BJ (cell line): ENCODE measurements around the gene RIPOR2. TPM values are rescaled to one million over a fixed set of nuclear protein-coding genes. Genes with fewer than 3 reads are reported as not detected.

Experiments
- CTCF ChIA-PET: fragments of 350-600 bp; formaldehyde crosslinking; extraction: SDS; loops from one replicate; lab custom pipeline; 2021; ENCODE audit warnings: antibody characterized with exemption, inconsistent platforms; lab: Yijun Ruan, JAX
- POLR2A ChIA-PET: fragments of 300-600 bp; sonication (Branson Sonifier 250); formaldehyde crosslinking; extraction: SDS; loops from one replicate; lab custom pipeline; 2021; ENCODE audit warnings: antibody characterized with exemption; lab: Charles Lee
- DNase-seq: peaks from one replicate; pipeline ENCODE4 v3.0.0-alpha.2; 2011; ENCODE audit warnings: low read depth
- H3K27me3 ChIP-seq: 2 replicates; pipeline ENCODE4 v1.6.0; 2011; ENCODE audit warnings: low read length; ENCODE audit not compliant: control insufficient read depth, insufficient read depth
- H3K36me3 ChIP-seq: 2 replicates; pipeline ENCODE4 v1.5.1; 2011; ENCODE audit warnings: low read length; ENCODE audit not compliant: control insufficient read depth, insufficient read depth
- H3K4me3 ChIP-seq: 2 replicates; pipeline ENCODE4 v1.5.1; 2011; ENCODE audit warnings: low read depth, mild to moderate bottlenecking, control low read depth, low read length
- polyA minus RNA-seq: library from RNA; depleted of rRNA, polyadenylated mRNA; stranded (reverse); fragments of >200 nt; gene quantifications from 2 replicates; pipeline ENCODE4 v1.2.3, GENCODE V29; 2011; rRNA and poly(A)+ RNA removed
- polyA plus RNA-seq: library from polyadenylated mRNA; depleted of rRNA; stranded (reverse); fragments of >200 nt; gene quantifications from 2 replicates; pipeline ENCODE4 v1.2.3, GENCODE V29; 2011; rRNA removed
- TF ChIP-seq, protein P1 (sequence below): IDR thresholded peaks from 2 replicates; pipeline ENCODE4 v1.5.1; 2011; ENCODE audit warnings: low read depth, mild to moderate bottlenecking, control low read depth, inconsistent platforms, low read length, moderate library complexity; ENCODE audit not compliant: insufficient read depth

Gene RIPOR2, protein sequence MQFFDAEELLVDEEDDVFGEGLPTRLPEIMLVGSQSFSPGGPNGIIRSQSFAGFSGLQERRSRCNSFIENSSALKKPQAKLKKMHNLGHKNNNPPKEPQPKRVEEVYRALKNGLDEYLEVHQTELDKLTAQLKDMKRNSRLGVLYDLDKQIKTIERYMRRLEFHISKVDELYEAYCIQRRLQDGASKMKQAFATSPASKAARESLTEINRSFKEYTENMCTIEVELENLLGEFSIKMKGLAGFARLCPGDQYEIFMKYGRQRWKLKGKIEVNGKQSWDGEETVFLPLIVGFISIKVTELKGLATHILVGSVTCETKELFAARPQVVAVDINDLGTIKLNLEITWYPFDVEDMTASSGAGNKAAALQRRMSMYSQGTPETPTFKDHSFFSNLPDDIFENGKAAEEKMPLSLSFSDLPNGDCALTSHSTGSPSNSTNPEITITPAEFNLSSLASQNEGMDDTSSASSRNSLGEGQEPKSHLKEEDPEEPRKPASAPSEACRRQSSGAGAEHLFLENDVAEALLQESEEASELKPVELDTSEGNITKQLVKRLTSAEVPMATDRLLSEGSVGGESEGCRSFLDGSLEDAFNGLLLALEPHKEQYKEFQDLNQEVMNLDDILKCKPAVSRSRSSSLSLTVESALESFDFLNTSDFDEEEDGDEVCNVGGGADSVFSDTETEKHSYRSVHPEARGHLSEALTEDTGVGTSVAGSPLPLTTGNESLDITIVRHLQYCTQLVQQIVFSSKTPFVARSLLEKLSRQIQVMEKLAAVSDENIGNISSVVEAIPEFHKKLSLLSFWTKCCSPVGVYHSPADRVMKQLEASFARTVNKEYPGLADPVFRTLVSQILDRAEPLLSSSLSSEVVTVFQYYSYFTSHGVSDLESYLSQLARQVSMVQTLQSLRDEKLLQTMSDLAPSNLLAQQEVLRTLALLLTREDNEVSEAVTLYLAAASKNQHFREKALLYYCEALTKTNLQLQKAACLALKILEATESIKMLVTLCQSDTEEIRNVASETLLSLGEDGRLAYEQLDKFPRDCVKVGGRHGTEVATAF
- polyA plus RNA-seq (36.3 and 52.6 TPM in 2 replicates), polyA minus RNA-seq (60.8 and 64.8 TPM in 2 replicates)

DNA sequence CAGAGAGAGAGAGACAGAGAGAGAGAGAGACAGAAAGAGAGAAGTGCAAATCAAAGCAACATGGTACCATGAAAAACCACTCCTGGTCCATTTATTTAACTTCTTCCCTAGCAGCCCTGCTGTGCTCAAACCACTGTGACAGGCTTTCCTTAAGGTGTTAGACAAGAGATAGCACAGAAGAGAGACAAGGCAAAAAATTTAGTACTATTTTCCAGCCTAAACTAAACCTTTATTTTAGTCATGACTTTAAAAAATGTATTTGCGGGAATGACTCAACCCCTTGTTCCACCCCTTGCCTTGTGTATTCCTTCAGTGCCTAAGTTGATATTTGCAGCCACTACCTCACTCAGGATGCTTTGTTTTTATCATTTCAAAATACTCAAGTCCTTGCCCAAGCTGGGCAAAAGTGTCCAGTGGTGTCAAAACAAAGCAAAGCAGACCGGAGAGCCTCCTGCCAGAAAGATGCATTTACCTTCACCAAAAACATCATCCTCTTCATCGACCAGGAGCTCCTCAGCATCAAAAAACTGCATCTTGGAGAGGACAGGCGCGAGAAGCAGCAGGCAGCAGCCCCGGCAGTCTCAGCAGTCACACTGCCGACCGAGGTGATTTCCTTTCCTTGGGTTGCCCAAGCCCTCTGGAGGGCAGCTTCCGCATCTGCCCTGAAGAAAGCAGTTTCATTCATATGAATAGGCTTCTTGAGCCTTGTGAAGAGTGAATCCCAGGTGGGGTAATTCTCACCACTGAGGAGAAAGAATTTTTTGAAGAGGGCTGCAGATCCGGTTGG, at the start of gene RIPOR2:
RIPOR2 (minus strand) TSS at position 595 of the 787 bp plus-strand sequence; CDS start at position 533, 62 bp downstream.
- Histone ChIP-seq H3K36me3 (no peaks in the 10 kb centered on the region), H3K27me3 (no peaks in the 10 kb centered on the region), H3K4me3 (no peak within 1 kb of the TSS)
- DNase-seq, result no peak
- POLR2A ChIA-PET, result no interaction called here
- CTCF ChIA-PET, result interaction anchor here (1.3 to 1.9 kb wide), 6 partner anchors 10 to 56 kb away, joined by 3 to 7 read pairs (median 4); no protein-coding TSS in a partner anchor
- TF ChIP-seq, protein P1, sequence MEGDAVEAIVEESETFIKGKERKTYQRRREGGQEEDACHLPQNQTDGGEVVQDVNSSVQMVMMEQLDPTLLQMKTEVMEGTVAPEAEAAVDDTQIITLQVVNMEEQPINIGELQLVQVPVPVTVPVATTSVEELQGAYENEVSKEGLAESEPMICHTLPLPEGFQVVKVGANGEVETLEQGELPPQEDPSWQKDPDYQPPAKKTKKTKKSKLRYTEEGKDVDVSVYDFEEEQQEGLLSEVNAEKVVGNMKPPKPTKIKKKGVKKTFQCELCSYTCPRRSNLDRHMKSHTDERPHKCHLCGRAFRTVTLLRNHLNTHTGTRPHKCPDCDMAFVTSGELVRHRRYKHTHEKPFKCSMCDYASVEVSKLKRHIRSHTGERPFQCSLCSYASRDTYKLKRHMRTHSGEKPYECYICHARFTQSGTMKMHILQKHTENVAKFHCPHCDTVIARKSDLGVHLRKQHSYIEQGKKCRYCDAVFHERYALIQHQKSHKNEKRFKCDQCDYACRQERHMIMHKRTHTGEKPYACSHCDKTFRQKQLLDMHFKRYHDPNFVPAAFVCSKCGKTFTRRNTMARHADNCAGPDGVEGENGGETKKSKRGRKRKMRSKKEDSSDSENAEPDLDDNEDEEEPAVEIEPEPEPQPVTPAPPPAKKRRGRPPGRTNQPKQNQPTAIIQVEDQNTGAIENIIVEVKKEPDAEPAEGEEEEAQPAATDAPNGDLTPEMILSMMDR, result no peak

DNA sequence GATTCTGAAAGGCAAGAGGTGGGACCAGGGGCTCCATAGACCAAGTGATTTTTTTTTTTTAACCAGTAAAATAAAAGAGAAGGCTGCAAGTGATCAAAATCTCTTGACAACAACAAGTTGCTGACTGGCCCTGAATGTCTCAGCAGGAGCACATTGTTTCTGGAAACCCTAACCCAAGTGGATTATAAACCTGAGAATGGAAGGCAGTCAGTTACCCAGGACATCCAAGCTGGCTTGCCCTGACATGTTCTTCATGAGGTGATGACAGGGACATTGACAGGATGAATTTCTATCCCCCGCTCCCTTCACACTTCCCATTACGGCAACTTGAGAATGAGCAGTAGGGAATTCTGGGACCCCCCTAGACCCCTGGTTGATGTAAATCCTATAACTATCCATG, 49.6 kb upstream of the RIPOR2 start:
- ChIA-PET CTCF (no interaction called here), POLR2A (no interaction called here)
- DNase-seq, result no peak
- TF ChIP-seq, protein P1, result no peak
- Histone ChIP-seq H3K27me3 (no peaks in the 10 kb centered on the region), H3K4me3 (no peak overlapping the region), H3K36me3 (no peaks in the 10 kb centered on the region)

DNA sequence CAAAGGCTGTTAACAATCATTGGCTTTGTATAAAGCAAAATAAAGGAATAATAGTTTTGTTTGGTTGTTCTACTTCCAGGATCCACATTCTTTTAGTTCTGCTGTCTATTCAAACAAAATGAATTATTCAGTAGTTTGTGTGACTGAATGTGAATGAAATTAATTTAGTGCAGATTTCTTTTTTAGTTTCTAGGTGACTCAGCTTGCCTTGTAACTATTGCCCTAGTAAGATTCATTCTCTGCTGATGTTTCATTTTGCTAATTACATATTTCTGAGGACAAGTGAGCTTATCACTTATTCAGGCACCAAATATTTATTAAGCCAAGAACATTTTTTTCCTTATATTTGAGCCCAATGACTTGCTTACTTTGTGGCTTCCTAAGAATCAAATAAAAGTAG, 46.5 kb upstream of the RIPOR2 start:
- Histone ChIP-seq H3K27me3 (no peaks in the 10 kb centered on the region), H3K36me3 (no peaks in the 10 kb centered on the region), H3K4me3 (no peak overlapping the region)
- TF ChIP-seq, protein P1, result no peak
- POLR2A ChIA-PET, result interaction anchor here (0.9 kb wide), 1 partner anchor 9 kb away, joined by 3 read pairs; no protein-coding TSS in a partner anchor
- DNase-seq, result peak; percentile 75
- CTCF ChIA-PET, result interaction anchor here (1.1 to 7.0 kb wide), 4 partner anchors 10 to 100 kb away, joined by 3 to 57 read pairs (median 4); no protein-coding TSS in a partner anchor

DNA sequence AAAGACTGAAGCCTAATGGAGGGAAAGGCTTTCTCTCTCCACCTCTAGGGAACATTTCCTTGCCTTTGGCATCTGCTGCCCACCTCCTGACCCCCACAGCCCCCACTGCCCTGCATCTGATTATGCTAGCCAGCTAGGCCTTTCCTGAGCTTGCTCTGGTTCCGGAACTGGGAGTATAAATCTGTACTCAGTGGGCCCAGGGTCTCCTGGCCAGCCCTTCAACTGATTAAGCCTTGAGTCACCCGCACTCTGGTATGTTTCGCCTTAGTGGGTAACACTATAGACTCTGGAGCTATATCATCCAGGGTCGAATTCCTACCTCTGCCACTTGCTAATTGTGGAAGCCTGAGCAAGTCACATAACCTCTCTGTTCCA, 45.6 kb upstream of the RIPOR2 start:
- CTCF ChIA-PET, result interaction anchor here (7.0 kb wide), 1 partner anchor 11 kb away, joined by 57 read pairs; no protein-coding TSS in a partner anchor
- DNase-seq, result no peak
- TF ChIP-seq, protein P1, result no peak
- Histone ChIP-seq H3K36me3 (no peaks in the 10 kb centered on the region), H3K27me3 (no peaks in the 10 kb centered on the region), H3K4me3 (no peak overlapping the region)
- POLR2A ChIA-PET, result interaction anchor here (0.9 kb wide), 1 partner anchor 10 kb away, joined by 3 read pairs; no protein-coding TSS in a partner anchor
